H7 (cell line): ENCODE measurements around the gene LCP2. TPM values are rescaled to one million over a fixed set of nuclear protein-coding genes. Genes with fewer than 3 reads are reported as not detected.

Source experiments
- DNase-seq: peaks from one replicate; pipeline ENCODE4 v3.0.0; 2012
- H3K27me3 ChIP-seq: 2 replicates; pipeline ENCODE4 v1.6.0; 2011; ENCODE audit warnings: mild to moderate bottlenecking, low read length; ENCODE audit not compliant: control insufficient read depth, insufficient read depth
- H3K36me3 ChIP-seq: replicated peaks from 2 replicates; pipeline ENCODE4 v1.5.1; 2011; ENCODE audit warnings: low read length; ENCODE audit not compliant: control insufficient read depth, insufficient read depth
- H3K4me3 ChIP-seq: 2 replicates; pipeline ENCODE4 v1.5.1; 2011; ENCODE audit warnings: low read depth, mild to moderate bottlenecking, control low read depth, low read length, moderate library complexity; ENCODE audit not compliant: insufficient read depth
- total RNA-seq: library from RNA; depleted of rRNA; stranded (reverse); fragments of >200 nt; shearing (Covaris generic); gene quantifications from 2 replicates; pipeline ENCODE4 v1.2.3, GENCODE V29; 2014

LCP2 gene
- total RNA-seq, 1 experiment from 2014 or later, result 0.21 TPM

DNA sequence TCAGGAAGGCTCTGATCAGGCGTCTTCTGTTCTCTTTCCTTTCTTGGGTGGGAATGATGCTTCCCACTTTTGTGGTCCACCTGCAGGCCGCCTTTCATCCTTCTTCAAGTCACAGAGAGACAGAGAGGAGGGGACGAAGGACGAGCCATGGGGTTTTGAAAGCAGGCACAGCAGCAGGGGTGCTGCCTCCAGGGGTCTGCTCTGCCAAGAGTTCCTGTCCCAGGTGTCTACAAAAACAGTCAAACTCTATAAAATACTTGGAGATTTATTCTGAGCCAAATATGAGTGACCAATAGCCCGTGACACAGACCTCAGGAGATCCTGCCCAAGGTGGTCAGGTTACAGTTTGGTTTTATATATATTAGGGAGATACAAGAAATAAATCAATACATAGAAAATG lies 34.5 kb upstream of the LCP2 start:
- Histone ChIP-seq H3K36me3 (no peaks in the 10 kb centered on the region), H3K27me3 (no peaks in the 10 kb centered on the region), H3K4me3 (no peak overlapping the region)
- no peak for DNase-seq

GRCh38 chr5:170330568-170331054 lies 33.0 kb upstream of the LCP2 start:
- Histone ChIP-seq H3K27me3 (no peaks in the 10 kb centered on the region), H3K4me3 (no peak overlapping the region), H3K36me3 (no peaks in the 10 kb centered on the region)
- no peak for DNase-seq

- H3K27me3 ChIP-seq, result no peaks in the 10 kb centered on the region
- no peaks in the 10 kb centered on the region for H3K36me3 ChIP-seq
- H3K4me3 ChIP-seq, result no peak overlapping the region
- no peak for DNase-seq
Measured at GRCh38 chr5:170329524-170329923, 31.9 kb upstream of the LCP2 start.

DNA sequence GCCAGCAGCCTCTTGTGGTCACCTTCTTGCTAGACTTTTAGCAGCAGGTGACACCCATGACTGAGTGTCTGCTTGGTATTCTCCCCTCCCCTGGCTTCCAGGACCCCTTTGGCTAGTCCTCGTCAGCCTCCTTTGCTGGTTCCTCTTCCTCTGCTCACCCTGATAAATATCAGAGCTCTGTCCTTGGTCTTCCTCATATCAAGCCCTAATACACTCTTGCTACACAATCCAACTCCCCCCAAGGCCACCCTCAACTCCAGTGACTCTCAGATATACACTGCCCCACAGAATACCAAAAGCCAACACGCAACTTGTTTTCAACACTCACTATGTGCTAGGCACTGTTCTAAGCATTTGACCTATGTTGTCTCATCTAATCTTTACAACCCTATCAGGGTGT lies 30.3 kb upstream of the LCP2 start:
- Histone ChIP-seq H3K27me3 (no peaks in the 10 kb centered on the region), H3K36me3 (no peaks in the 10 kb centered on the region), H3K4me3 (no peak overlapping the region)
- DNase-seq, result no peak

- H3K4me3 ChIP-seq, result no peak overlapping the region
- no peaks in the 10 kb centered on the region for H3K36me3 ChIP-seq
- no peak for DNase-seq
- no peaks in the 10 kb centered on the region for H3K27me3 ChIP-seq
Measured at GRCh38 chr5:170327168-170327567, 29.6 kb upstream of the LCP2 start.

DNA sequence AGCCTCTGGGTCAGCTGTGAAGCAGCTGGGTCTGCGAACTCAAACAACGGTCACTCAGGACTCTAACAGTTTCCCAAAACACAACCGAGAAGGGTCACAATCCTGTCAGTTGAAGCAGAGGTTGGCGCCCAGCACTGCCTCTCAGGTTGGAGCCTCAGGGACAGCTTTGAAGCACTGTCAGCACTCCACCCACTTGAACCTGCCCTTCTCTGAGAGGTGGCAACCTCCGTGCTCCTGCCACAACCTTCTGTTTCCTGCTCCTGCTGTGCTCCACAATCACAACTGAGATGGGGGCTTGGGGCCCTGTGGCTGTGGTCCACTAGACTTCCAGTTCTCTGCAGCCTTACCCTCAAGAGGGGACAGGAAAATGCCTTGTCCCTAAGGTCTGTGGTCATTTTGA lies 21.7 kb upstream of the LCP2 start:
- H3K4me3 ChIP-seq, result no peak overlapping the region
- DNase-seq, result no peak
- no peaks in the 10 kb centered on the region for H3K27me3 ChIP-seq
- H3K36me3 ChIP-seq, result no peaks in the 10 kb centered on the region

DNA sequence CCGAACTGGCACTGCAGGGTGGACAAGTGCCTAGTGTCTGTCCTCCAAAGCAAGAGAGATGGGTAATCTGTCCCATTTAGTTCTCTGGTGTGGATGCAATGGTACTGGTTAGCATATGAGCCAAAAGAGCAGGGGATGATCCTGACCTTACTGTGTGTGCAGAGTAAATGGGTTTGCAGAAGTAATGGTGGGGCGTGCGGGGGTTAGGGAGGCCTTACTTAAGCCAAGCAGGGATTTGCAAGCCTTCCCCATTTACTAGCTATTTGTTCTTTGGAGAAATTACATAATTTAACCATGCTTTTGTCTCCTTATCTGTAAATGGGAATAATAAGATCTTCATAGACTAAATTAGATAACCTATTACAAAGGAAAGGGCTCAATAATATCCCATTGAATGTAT lies 19.9 kb upstream of the LCP2 start:
- Histone ChIP-seq H3K36me3 (no peaks in the 10 kb centered on the region), H3K4me3 (no peak overlapping the region), H3K27me3 (no peaks in the 10 kb centered on the region)
- DNase-seq, result no peak

- DNase-seq, result no peak
- Histone ChIP-seq H3K27me3 (no peaks in the 10 kb centered on the region), H3K4me3 (no peak overlapping the region), H3K36me3 (no peaks in the 10 kb centered on the region)
Measured at GRCh38 chr5:170316937-170317336, 19.4 kb upstream of the LCP2 start.

- Histone ChIP-seq H3K4me3 (no peak overlapping the region), H3K36me3 (no peaks in the 10 kb centered on the region), H3K27me3 (no peaks in the 10 kb centered on the region; the same call in 1 of the 2 replicates)
- DNase-seq, result no peak
Measured at GRCh38 chr5:170315154-170315553, 17.6 kb upstream of the LCP2 start.

GRCh38 chr5:170314541-170315095 lies 17.0 kb upstream of the LCP2 start:
- Histone ChIP-seq H3K27me3 (no peaks in the 10 kb centered on the region; the same call in 1 of the 2 replicates), H3K4me3 (no peak overlapping the region), H3K36me3 (no peaks in the 10 kb centered on the region)
- no peak for DNase-seq

- H3K4me3 ChIP-seq, result no peak overlapping the region
- H3K36me3 ChIP-seq, result no peaks in the 10 kb centered on the region
- no peak for DNase-seq
- H3K27me3 ChIP-seq, result no peaks in the 10 kb centered on the region; the same call in 1 of the 2 replicates
Measured at GRCh38 chr5:170313816-170314215, 16.2 kb upstream of the LCP2 start.

DNA sequence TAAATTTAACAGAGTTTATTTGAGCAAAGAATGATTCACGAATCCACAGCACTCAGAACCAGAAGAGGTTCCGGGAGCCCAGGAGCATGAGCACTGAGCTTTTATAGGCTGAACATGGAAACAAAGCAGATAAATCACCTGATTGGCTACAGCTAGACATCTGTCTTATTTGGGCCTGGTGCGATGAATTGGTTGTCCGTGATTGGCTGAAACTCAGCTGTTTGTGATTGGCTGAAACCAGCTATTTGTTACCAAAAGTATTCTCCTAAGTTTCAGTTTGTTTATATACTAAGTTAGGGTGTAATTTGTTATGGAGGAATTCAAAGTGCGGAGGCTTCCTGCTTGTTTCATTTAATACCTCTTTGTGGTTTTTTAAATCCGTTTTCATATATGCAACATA lies 15.8 kb upstream of the LCP2 start:
- Histone ChIP-seq H3K4me3 (no peak overlapping the region), H3K36me3 (no peaks in the 10 kb centered on the region), H3K27me3 (no peaks in the 10 kb centered on the region; the same call in 1 of the 2 replicates)
- no peak for DNase-seq

DNA sequence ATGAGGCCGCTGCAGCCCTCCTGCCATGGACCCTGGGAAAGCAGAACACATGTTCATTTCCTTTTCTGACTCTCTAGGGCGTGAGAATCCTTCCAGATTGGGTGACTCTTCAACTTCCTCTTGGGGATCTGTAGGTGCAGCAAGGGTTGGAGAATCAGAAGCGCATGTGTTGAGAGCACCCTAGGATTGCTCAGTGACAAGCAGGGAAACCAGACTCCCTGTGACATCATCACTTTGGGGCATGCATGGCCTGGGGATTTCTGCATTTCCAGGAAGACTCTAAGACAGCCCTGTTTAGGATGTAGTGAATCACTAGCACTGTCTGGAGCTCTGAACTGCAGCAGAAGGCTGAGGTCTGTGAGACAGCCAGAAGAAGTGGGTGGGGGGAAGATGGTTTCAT lies 15.1 kb upstream of the LCP2 start:
- DNase-seq, result no peak
- Histone ChIP-seq H3K36me3 (no peaks in the 10 kb centered on the region), H3K27me3 (no peaks in the 10 kb centered on the region; the same call in 1 of the 2 replicates), H3K4me3 (no peak overlapping the region)

GRCh38 chr5:170312301-170312595 lies 14.7 kb upstream of the LCP2 start:
- Histone ChIP-seq H3K36me3 (no peaks in the 10 kb centered on the region), H3K4me3 (no peak overlapping the region), H3K27me3 (no peaks in the 10 kb centered on the region; the same call in 1 of the 2 replicates)
- DNase-seq, result no peak

GRCh38 chr5:170311511-170312300 lies 14.1 kb upstream of the LCP2 start:
- no peak overlapping the region for H3K4me3 ChIP-seq
- no peaks in the 10 kb centered on the region; the same call in 1 of the 2 replicates for H3K27me3 ChIP-seq
- no peaks in the 10 kb centered on the region for H3K36me3 ChIP-seq
- DNase-seq, result no peak
